Aorta (tissue), 5 donors: ENCODE measurements around the gene GLTP. TPM values are rescaled to one million over a fixed set of nuclear protein-coding genes. Genes with fewer than 3 reads are reported as not detected.
"Not testable (repeated sequence)": the region's sequence is repeated elsewhere in the genome, so short reads cannot be mapped to it uniquely, and the experiment has no call there.

ENCODE experiments used
- ATAC-seq: fragments of 200-7000 bp; cut with Tn5 transposase; one replicate; pipeline ENCODE4 v1.9.1; 2022; ENCODE audit warnings: moderate library complexity; ENCODE audit not compliant: low FRiP score
- DNase-seq, 2 donors: peaks; one replicate each; pipeline ENCODE4 v3.0.0-alpha.2; 2020
- H3K27ac ChIP-seq, 2 donors: one replicate each; pipeline ENCODE4 v1.5.1; 2013; ENCODE audit warnings: low read length in 2 of 2, mild to moderate bottlenecking in 2 of 2, moderate library complexity in 2 of 2, control low read depth in 1 of 2, inconsistent platforms in 1 of 2, low read depth in 1 of 2
- H3K27me3 ChIP-seq, 2 donors: one replicate each; pipeline ENCODE4 v1.6.1; 2013; ENCODE audit warnings: control low read depth in 1 of 2, low read length in 1 of 2, mild to moderate bottlenecking in 1 of 2, moderate library complexity in 1 of 2; ENCODE audit not compliant: insufficient read depth in 2 of 2, control insufficient read depth in 1 of 2
- H3K36me3 ChIP-seq, 2 donors: one replicate each; pipeline ENCODE4 v1.6.1; 2013; ENCODE audit warnings: control low read depth in 1 of 2, low read length in 1 of 2, mild to moderate bottlenecking in 1 of 2; ENCODE audit not compliant: insufficient read depth in 2 of 2, control insufficient read depth in 1 of 2
- H3K4me1 ChIP-seq, 2 donors: one replicate each; pipeline ENCODE4 v1.6.1; 2013; ENCODE audit warnings: low read length in 2 of 2, control low read depth in 1 of 2, mild to moderate bottlenecking in 1 of 2, moderate library complexity in 1 of 2; ENCODE audit not compliant: insufficient read depth in 2 of 2, control insufficient read depth in 1 of 2
- H3K4me3 ChIP-seq, 2 donors: one replicate each; pipeline ENCODE4 v1.5.1; 2013; ENCODE audit warnings: low read length in 2 of 2, control low read depth in 1 of 2, mild to moderate bottlenecking in 1 of 2
- H3K9me3 ChIP-seq: one replicate; pipeline ENCODE4 v1.6.1; 2013; ENCODE audit warnings: mild to moderate bottlenecking, low read length; ENCODE audit not compliant: control insufficient read depth
- WGBS, 2 donors: extraction: QIAGEN DNeasy Blood & Tissue Kit; methylation state at CpG; one replicate each; pipeline ENCODE4 v1.1.7; 2013; 5-methylcytosine and 5-hydroxymethylcytosine counted together
- intact Hi-C, 2 donors: fragments of 100-400 bp; cut with DNase I; formaldehyde crosslinking; loops; one replicate each; pipeline versions ENCODE4 v1.14.2 to v1.15.0; 2022
- long read RNA-seq, 2 donors: library from polyadenylated mRNA; unstranded; transcript quantifications; one replicate each; pipeline ENCODE4 v2.0.0, GENCODE V29; 2020 to 2021
- polyA plus RNA-seq, 2 donors: library from polyadenylated mRNA; stranded (reverse); fragments of 200-250 nt; gene quantifications; one replicate each; pipeline ENCODE4 v1.2.3, GENCODE V29; 2013
- total RNA-seq, 2 donors: library from RNA; stranded (reverse); fragmentation: NEBNext Ultra II Directional; extraction: Animal tissue kit (Norgen Biotek cat#: 25700); gene quantifications; one replicate each; pipeline ENCODE4 v1.2.1, GENCODE V29; 2021
- donor health status: healthy with polysubstance abuse.
- donor health status: Bipolar disorder and iron deficiency.
- donor health status: DM: no; HTN: no; CAD: no.
- donor health status: DM: no; HTN: no; CAD: no.
- donor health status: DM: yes; HTN: yes; CAD: no.

GLTP gene, protein sequence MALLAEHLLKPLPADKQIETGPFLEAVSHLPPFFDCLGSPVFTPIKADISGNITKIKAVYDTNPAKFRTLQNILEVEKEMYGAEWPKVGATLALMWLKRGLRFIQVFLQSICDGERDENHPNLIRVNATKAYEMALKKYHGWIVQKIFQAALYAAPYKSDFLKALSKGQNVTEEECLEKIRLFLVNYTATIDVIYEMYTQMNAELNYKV
- total RNA-seq: 10 to 100 TPM; 38.4 to 38.6 TPM
- 10 to 100 TPM; 25.4 to 31.7 TPM for polyA plus RNA-seq
- long read RNA-seq, donor 1, transcript GLTP-201 (5 exons, 2,356 nt): major isoform, 126 of 149 reads
- long read RNA-seq, donor 1, partial matches to known transcripts: 2 of 149 reads
- long read RNA-seq, donor 1, other reads (novel, unspliced or antisense): 18 of 149 reads
- long read RNA-seq, donor 2, transcript GLTP-201 (5 exons, 2,356 nt): major isoform, 51 of 60 reads
- long read RNA-seq, donor 2, partial matches to known transcripts: 2 of 60 reads
- long read RNA-seq, donor 2, other reads (novel, unspliced or antisense): 6 of 60 reads

DNA sequence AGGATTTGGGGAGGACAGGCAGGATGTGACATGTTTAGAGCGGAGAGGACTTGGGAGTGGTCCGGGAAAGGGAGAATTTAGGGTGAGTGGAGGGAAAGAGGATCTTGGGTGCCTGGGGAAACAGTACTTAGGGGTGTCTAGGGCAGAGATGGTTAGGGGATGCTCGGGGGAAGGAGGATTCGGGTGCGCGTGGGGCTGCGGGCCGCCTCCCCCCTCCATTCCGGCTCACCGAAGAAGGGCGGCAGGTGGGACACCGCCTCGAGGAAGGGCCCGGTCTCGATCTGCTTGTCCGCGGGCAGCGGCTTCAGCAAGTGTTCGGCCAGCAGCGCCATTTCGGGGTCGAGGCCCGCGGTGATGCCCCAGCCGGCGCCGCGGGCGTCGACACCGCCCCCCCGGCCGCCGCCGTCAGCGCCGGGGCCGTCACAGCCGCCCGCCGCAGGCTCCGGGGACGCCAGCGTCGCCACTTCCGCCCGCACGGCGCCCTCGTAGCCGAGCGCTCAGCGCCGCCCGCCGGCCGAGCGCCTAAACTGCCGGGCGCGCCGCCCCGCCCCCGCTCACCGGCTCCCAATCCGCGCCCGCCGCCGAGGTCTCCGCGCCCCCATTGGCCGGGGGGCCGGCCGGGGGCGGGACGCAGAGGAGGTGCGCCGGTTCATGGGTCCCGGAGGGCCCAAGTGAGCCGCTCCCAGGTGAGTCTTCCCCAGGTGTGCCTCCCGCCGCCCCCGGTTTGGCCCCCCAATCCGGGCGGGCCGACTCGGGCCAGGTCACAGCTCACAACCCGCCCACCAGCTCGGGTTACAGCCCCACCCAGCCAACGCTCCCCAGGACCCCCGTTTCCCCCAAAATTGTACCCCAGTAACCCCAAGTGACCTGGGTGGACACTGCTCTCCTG lies at the start of gene GLTP:
GLTP (minus strand) TSS at position 499 of the 889 bp plus-strand sequence; CDS start at position 332, 167 bp downstream.
- H3K4me1 ChIP-seq: peaks cover 0 to 4% of the 10 kb centered on the region in 2 donors
- DNase-seq (peak; percentile 90 to 94), ATAC-seq (peak; percentile 97)
- 0 to 1% methylated on average over 50 to 92 of the region's 92 CpGs for WGBS, 2 donors
- H3K27me3 ChIP-seq: no peaks in the 10 kb centered on the region
- H3K9me3 ChIP-seq: no peaks in the 10 kb centered on the region
- H3K36me3 ChIP-seq: no peaks in the 10 kb centered on the region
- peak within 1 kb of the TSS in 1 of 2 donors; percentile 15 for H3K27ac ChIP-seq
- peak within 1 kb of the TSS; percentile 69 to 92 for H3K4me3 ChIP-seq
- intact Hi-C loops: loop anchor here (1.0 kb wide), 2 partner anchors 73 to 75 kb away; no protein-coding TSS in a partner anchor

DNA sequence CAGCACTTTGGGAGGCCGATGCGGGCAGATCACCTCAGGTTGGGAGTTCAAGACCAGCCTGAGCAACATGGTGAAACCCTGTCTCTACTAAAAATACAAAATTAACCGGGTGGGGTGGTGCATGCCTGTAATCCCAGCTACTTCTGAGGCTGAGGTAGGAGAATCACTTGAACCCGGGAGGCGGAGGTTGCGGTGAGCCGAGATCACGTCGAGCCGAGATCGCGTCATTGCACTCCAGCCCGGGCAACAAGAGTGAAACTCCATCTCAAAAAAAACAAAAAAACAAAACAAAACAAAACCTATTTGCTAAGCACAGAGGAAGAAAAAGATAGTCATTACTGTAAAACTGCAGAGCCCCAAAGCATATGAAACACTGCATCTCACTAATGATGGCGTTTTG lies 49.0 kb upstream of the GLTP start:
- DNase-seq, intact Hi-C loops, H3K36me3 ChIP-seq, H3K4me1 ChIP-seq, ATAC-seq, H3K9me3 ChIP-seq, H3K4me3 ChIP-seq, H3K27ac ChIP-seq, H3K27me3 ChIP-seq: not testable (repeated sequence)
- 93 to 94% methylated on average over 14 of the region's 14 CpGs for WGBS, 2 donors

DNA sequence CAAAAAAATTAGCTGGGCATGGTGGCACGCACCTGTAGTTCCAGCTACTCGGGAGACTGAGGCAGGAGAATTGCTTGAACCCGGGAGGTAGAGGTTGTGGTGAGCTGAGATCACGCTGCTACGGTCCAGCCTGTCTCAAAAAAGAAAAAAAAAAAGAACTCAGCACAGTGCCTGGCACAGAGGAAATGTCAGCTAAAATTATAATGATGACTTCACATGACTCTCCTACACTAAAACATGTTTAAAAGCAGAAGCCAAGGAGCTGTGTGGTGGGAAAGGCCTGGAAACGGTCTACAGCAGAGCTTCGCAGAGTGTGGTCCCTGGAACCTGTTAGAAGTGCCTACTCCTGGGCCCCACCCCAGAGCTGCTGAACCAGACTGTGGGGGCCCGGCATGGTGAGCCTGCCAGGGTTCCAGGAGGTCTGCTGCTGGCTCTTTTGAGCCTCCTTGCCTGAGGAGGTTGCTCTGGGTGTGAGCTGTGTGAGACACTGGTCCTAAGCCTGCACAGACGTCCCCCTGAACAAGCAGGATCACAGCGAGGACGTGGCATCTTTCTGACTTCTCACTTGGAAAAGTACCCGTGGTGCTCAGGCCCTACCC lies 47.8 kb upstream of the GLTP start:
- no peak for DNase-seq

DNA sequence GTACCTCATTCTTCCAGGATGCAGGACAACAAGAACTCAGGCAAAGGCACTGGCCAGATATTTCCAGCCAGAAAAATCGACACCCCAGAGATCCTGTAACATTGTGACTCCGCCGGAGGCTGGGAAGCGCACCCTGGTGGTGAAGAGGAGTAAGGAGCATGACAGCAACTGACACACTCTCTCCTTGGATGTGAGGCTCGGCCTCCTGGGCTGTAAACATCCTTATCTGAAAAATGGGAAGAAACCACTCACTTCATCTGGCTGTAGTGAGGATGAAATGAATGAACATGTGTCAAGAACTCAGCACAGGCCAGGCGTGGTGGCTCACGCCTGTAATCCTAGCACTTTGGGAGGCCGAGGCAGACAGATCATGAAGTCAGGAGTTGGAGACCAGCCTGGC lies 47.3 kb upstream of the GLTP start:
- peaks cover 2 to 6% of the 10 kb centered on the region in 2 donors for H3K36me3 ChIP-seq
- WGBS, 2 donors: 80 to 83% methylated on average over 8 of the region's 8 CpGs
- DNase-seq: peak; percentile 56 to 76

More for the DNA sequence above, 47.8 kb upstream of the GLTP start:
- peak; percentile 6 for ATAC-seq
- no peak overlapping the region for H3K27ac ChIP-seq
- H3K4me1 ChIP-seq: no peaks in the 10 kb centered on the region
- no peaks in the 10 kb centered on the region for H3K27me3 ChIP-seq
- H3K4me3 ChIP-seq: no peak overlapping the region
- peaks cover 6 to 8% of the 10 kb centered on the region in 2 donors for H3K36me3 ChIP-seq
- no peaks in the 10 kb centered on the region for H3K9me3 ChIP-seq
- intact Hi-C loops: no loop called here
- 79 to 85% methylated on average over 12 of the region's 12 CpGs for WGBS, 2 donors

DNA sequence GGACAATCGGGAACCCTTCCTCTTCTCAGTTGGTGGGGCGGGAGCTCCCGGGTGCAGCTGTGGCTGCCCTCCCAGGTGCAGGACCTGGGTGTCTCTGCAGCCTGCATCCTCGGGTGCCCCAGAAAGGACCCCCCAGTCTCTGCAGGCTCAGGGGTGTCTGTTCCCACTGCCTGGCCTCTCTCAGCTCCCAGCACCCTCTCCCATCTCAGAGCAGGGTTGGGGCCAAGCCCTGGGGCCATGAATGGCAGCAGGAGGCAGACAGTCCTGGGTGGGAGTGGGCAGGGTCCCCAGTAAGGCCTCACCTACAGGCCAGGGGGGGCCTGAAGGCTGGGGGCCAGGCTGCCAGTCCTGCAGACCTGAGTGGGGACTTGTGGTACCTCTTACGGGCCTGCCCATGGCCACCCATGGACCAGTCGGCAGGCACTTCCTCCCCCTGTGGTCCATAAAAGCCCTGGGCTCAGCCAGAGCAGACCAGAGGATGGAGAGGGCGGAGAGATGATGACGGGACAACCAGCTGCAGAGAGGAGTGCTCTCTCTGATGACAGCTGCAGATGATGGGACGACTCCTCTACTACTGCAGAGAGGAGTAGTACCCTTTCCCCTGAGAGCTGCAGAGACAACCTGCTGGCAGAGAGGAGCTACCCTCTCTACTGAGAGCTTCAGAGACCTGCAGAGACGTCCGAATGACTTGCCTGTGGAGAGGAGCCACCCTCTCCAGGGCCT lies 46.3 kb upstream of the GLTP start:
- DNase-seq (peak in 1 of 2 donors; percentile 63), ATAC-seq (no peak)
- peaks cover 2 to 3% of the 10 kb centered on the region in 2 donors for H3K36me3 ChIP-seq
- intact Hi-C loops: no loop called here
- no peaks in the 10 kb centered on the region for H3K9me3 ChIP-seq
- H3K4me1 ChIP-seq: no peaks in the 10 kb centered on the region
- H3K27ac ChIP-seq: no peak overlapping the region
- no peaks in the 10 kb centered on the region for H3K27me3 ChIP-seq
- H3K4me3 ChIP-seq: no peak overlapping the region
- WGBS, 2 donors: 87 to 88% methylated on average over 11 of the region's 11 CpGs

More for the DNA sequence above, 47.3 kb upstream of the GLTP start:
- ATAC-seq: no peak
- intact Hi-C loops: no loop called here
- Histone ChIP-seq H3K4me3 (no peak overlapping the region), H3K27ac (no peak overlapping the region), H3K27me3 (no peaks in the 10 kb centered on the region), H3K4me1 (no peaks in the 10 kb centered on the region), H3K9me3 (no peaks in the 10 kb centered on the region)

- WGBS, 2 donors: 93 to 95% methylated on average over 8 of the region's 8 CpGs
- H3K36me3 ChIP-seq: peaks cover 0 to 2% of the 10 kb centered on the region in 2 donors
Observed at GRCh38 chr12:109926016-109926415, 45.7 kb upstream of the GLTP start.

DNA sequence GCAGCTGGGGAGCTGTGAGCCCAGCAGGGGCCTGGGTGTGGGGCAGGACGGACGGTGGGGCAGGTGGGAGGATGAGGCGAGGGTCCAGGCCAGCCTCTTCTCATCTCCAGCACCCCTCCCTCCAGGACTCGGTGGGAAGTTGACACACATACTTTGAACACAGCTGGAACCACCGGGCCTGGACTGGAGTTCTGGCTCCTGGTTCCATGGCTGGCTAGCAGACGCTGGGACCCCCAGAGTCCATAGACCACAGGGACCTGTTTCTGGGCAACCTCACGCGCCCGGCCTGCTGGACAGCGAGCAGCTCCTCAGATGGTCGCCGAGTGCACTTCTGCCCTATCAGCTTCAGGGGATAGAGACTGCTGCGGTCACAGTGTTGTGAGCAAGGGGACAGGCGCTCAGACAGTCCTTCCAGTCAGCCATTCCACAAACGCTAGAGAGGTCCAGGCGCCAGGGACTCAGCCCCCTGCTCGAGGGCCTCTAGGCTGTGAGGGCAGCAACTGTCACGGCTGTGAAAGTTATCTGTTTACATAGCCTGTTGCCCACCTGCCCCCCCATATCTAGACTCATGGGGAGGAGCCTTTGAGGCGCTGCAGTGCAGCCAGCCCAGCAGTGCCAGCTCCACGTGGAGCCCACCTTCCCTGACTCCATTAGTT lies 45.0 kb upstream of the GLTP start:
- Histone ChIP-seq H3K4me1 (no peaks in the 10 kb centered on the region), H3K27me3 (no peaks in the 10 kb centered on the region), H3K4me3 (no peak overlapping the region), H3K9me3 (no peaks in the 10 kb centered on the region), H3K27ac (no peak overlapping the region), H3K36me3 (no peaks in the 10 kb centered on the region)
- intact Hi-C loops: no loop called here
- ATAC-seq (no peak), DNase-seq (peak in 1 of 2 donors; percentile 72)
- WGBS, 2 donors: 64 to 72% methylated on average over 20 of the region's 20 CpGs

More at GRCh38 chr12:109926016-109926415, 45.7 kb upstream of the GLTP start:
- no peaks in the 10 kb centered on the region for H3K9me3 ChIP-seq
- H3K27ac ChIP-seq: no peak overlapping the region
- no peaks in the 10 kb centered on the region for H3K27me3 ChIP-seq
- ATAC-seq (no peak), DNase-seq (peak in 1 of 2 donors; percentile 58)
- H3K4me1 ChIP-seq: no peaks in the 10 kb centered on the region
- H3K4me3 ChIP-seq: no peak overlapping the region
- intact Hi-C loops: no loop called here
